BLaER1 (cell line): ENCODE results near the gene ACLY.
A peak's percentile ranks its signal among the peaks of the same experiment; 100 is the strongest.

Source experiments
- H3K27ac ChIP-seq: shearing (Covaris generic); formaldehyde crosslinking; 2 replicates; pipeline ENCODE4 v1.8.1; 2022
- H3K27me3 ChIP-seq: shearing (Covaris generic); formaldehyde crosslinking; 2 replicates; pipeline ENCODE4 v1.8.1; 2022
- H3K36me3 ChIP-seq: shearing (Covaris generic); formaldehyde crosslinking; 2 replicates; pipeline ENCODE4 v1.8.1; 2022
- H3K4me1 ChIP-seq: shearing (Covaris generic); formaldehyde crosslinking; 2 replicates; pipeline ENCODE4 v1.8.1; 2022
- H3K4me2 ChIP-seq: shearing (Covaris generic); formaldehyde crosslinking; 2 replicates; pipeline ENCODE4 v1.8.1; 2022
- H3K4me3 ChIP-seq: shearing (Covaris generic); formaldehyde crosslinking; 2 replicates; pipeline ENCODE4 v1.8.1; 2022
- H3K9ac ChIP-seq: shearing (Covaris generic); formaldehyde crosslinking; 2 replicates; pipeline ENCODE4 v1.8.1; 2022
- H3K9me3 ChIP-seq: shearing (Covaris generic); formaldehyde crosslinking; 2 replicates; pipeline ENCODE4 v1.8.1; 2022
- H4K20me1 ChIP-seq: shearing (Covaris generic); formaldehyde crosslinking; 2 replicates; pipeline ENCODE4 v1.8.1; 2022
- Cebpa-rat ChIP-seq: shearing (Covaris generic); IDR thresholded peaks from 2 replicates; pipeline ENCODE4 v1.8.1; 2022

The ACLY gene

DNA sequence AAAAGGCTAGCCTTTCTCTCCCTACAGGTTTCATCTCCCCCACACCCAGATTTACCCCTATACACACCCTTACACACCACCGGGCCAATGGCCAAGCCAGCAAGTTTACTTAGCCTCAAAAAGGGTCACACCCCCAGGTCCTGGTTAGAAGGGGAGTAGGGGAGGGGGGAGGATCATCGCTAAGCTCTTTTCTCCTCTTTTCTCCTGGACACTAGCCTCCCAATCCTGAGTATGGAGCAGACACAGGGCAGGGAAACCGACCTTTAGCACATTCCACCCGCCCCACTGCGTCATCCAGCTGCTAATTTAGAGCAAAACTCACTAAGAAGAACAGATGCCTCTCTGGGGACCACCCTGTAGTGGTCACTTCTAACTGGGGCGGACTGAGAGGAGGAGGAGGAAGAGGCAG is 4.4 kb downstream of the ACLY start:
- peak overlapping the region; percentile 56; the same call in 1 of the 2 replicates for H3K9ac ChIP-seq
- peak overlapping the region; percentile 90; the same call in 1 of the 2 replicates for H3K4me2 ChIP-seq
- no peak for TF ChIP-seq Cebpa-rat
- H3K4me1 ChIP-seq, result peaks cover 44% of the 10 kb centered on the region
- no peak overlapping the region for H3K27ac ChIP-seq
- H3K9me3 ChIP-seq, result no peaks in the 10 kb centered on the region
- peaks cover 73% of the 10 kb centered on the region for H3K36me3 ChIP-seq
- no peak overlapping the region for H3K4me3 ChIP-seq
- H3K27me3 ChIP-seq, result no peaks in the 10 kb centered on the region
- H4K20me1 ChIP-seq, result peaks cover 91% of the 10 kb centered on the region

- Histone ChIP-seq H3K36me3 (peaks cover 79% of the 10 kb centered on the region), H3K27me3 (no peaks in the 10 kb centered on the region), H3K27ac (no peak overlapping the region), H3K9ac (peak overlapping the region; percentile 56; the same call in 1 of the 2 replicates), H3K4me1 (peaks cover 43% of the 10 kb centered on the region), H3K4me3 (no peak overlapping the region), H3K9me3 (no peaks in the 10 kb centered on the region), H4K20me1 (peaks cover 96% of the 10 kb centered on the region), H3K4me2 (no peak overlapping the region)
- TF ChIP-seq Cebpa-rat, result no peak
Observed at GRCh38 chr17:41913798-41914197, 5.0 kb downstream of the ACLY start.

DNA sequence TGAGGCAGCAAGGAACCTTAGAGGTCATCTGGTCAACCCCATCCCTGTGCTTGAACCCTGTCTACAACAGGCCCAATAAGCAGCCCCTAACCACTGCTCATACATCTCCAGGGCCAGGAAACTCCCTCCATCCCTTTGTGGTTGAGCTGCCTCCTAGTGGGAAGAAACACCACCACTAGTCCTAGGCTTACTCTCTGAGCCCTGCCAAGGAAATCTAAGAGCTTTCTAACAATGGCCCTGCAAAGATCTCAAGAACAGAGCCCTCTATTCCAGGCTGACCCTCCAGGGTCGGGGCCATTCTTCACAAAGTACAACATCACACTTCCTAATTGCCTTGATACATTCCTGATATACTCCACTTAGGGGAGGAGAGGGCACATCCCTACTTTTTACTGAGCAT is 5.8 kb downstream of the ACLY start:
- peaks cover 100% of the 10 kb centered on the region for H4K20me1 ChIP-seq
- peaks cover 42% of the 10 kb centered on the region for H3K4me1 ChIP-seq
- no peak for TF ChIP-seq Cebpa-rat
- H3K9me3 ChIP-seq, result no peaks in the 10 kb centered on the region
- peaks cover 87% of the 10 kb centered on the region for H3K36me3 ChIP-seq
- H3K4me2 ChIP-seq, result no peak overlapping the region
- H3K9ac ChIP-seq, result no peak overlapping the region
- H3K27me3 ChIP-seq, result no peaks in the 10 kb centered on the region
- H3K27ac ChIP-seq, result no peak overlapping the region
- no peak overlapping the region for H3K4me3 ChIP-seq

GRCh38 chr17:41910701-41911391 is 7.9 kb downstream of the ACLY start:
- Histone ChIP-seq H4K20me1 (peaks cover 99% of the 10 kb centered on the region), H3K4me2 (no peak overlapping the region), H3K9ac (no peak overlapping the region), H3K4me1 (peaks cover 22% of the 10 kb centered on the region), H3K27ac (no peak overlapping the region), H3K4me3 (no peak overlapping the region), H3K27me3 (no peaks in the 10 kb centered on the region), H3K9me3 (no peaks in the 10 kb centered on the region), H3K36me3 (peaks cover 99% of the 10 kb centered on the region)
- no peak for TF ChIP-seq Cebpa-rat

- H3K27me3 ChIP-seq, result no peaks in the 10 kb centered on the region
- no peak overlapping the region for H3K9ac ChIP-seq
- peaks cover 97% of the 10 kb centered on the region for H4K20me1 ChIP-seq
- TF ChIP-seq Cebpa-rat, result no peak
- H3K36me3 ChIP-seq, result peaks cover 100% of the 10 kb centered on the region
- H3K27ac ChIP-seq, result no peak overlapping the region
- no peaks in the 10 kb centered on the region for H3K9me3 ChIP-seq
- H3K4me3 ChIP-seq, result no peak overlapping the region
- no peak overlapping the region for H3K4me2 ChIP-seq
- H3K4me1 ChIP-seq, result peaks cover 4% of the 10 kb centered on the region
Observed at GRCh38 chr17:41909088-41909487, 9.7 kb downstream of the ACLY start.

DNA sequence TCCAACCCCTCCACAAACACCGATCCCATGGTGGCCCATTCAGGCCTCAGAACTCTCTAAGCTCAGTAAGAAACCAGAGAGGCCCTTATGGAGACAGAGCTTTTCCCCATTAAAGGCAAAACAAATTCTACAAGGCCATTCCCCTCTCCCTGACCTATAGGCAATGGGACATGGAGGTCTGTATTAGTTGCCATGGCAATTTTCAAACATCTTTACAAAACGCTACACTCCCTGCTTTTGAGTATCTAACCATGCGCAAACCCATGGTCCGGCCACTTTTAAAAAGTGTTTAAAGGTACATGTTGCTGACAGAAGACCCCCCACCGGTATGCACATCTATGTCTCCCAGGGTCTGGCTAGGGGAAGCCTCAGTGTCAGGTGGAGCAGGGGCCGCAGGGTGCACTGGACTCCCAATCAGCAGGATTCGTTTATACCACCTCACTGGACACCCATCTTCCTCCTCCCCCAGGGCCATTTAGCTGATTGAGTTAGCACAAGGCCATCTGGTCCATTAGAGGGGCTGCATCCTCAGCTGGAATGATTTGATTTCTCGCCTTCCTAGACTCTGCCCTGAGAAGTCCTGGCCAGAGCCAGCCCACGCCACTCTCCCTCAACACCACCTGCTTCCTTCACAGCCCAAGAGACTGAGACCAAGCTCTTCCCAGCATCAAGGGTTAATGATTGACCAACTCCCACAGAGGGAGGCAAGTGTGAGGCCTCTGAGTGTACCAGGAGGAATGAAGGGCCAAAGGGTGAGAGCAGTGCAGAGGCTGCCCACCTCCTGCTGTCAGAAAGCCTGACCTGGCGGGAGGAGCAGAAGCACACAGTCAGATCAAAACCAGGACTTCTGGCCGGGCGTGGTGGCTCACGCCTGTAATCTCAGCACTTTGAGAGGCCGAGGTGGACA is 10.9 kb downstream of the ACLY start:
- no peaks in the 10 kb centered on the region for H3K27me3 ChIP-seq
- H3K9ac ChIP-seq, result no peak overlapping the region
- no peak overlapping the region for H3K4me3 ChIP-seq
- no peaks in the 10 kb centered on the region for H3K4me1 ChIP-seq
- H4K20me1 ChIP-seq, result peaks cover 85% of the 10 kb centered on the region
- H3K4me2 ChIP-seq, result no peak overlapping the region
- TF ChIP-seq Cebpa-rat, result no peak
- no peaks in the 10 kb centered on the region for H3K9me3 ChIP-seq
- H3K36me3 ChIP-seq, result peaks cover 98% of the 10 kb centered on the region
- no peak overlapping the region for H3K27ac ChIP-seq

DNA sequence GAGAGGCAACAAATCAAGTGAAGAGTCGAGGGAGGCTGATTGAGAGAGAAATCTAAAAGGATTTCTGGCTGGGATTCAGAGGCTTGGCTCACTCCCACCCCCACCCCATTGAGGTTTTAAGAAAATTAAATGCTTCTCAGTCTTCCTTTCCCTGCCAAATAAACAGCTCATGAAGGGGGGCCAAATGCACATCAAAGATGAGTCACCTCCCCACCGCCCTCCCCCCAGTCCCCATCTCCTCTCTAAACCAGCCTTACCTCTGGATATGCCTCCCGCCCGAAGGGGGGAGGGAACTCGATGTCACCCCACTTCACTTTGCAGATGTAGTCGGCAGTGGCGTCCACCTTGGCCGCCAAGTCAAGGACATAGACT is 11.6 kb downstream of the ACLY start:
- H3K9me3 ChIP-seq, result no peaks in the 10 kb centered on the region
- no peaks in the 10 kb centered on the region for H3K4me1 ChIP-seq
- H3K4me2 ChIP-seq, result no peak overlapping the region
- no peak overlapping the region for H3K4me3 ChIP-seq
- H3K27me3 ChIP-seq, result no peaks in the 10 kb centered on the region
- H3K36me3 ChIP-seq, result peaks cover 98% of the 10 kb centered on the region
- no peak for TF ChIP-seq Cebpa-rat
- H3K9ac ChIP-seq, result no peak overlapping the region
- no peak overlapping the region for H3K27ac ChIP-seq
- peaks cover 80% of the 10 kb centered on the region for H4K20me1 ChIP-seq

DNA sequence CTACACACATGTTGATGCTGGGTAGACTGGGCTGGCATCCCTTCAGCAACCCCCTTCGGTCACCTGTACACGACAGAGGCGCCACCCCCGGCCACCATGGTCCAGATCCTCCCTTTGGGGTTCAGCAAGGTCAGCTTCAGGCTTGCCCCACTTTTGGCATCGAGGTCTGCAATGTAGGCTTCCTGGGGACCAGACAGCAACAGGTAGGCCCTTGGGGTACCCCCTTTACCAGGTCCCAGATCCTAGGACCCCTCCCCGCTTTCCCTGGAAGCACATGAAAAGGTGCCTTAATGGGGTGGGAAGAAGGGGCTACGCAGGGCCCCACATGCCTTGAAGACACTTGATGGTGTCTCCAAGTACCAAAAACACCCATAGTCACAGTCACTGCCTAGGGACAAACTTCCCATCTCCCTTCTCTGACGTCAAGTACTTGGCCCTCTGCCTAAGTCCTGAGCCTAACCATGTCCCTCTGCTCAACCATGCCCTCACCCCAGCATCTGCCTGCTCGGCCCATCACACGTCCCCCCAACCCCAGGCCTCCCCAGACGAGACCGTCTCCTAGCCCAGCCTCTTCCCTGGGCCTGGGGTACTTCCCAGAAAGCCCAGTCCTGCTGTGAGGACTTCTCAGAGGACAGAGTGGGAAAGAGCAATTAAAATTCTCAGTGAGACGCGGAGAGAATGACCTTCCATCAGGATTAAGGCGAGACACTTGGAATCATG is 12.1 kb downstream of the ACLY start:
- H4K20me1 ChIP-seq, result peaks cover 76% of the 10 kb centered on the region
- no peak overlapping the region for H3K4me2 ChIP-seq
- H3K4me1 ChIP-seq, result no peaks in the 10 kb centered on the region
- no peak overlapping the region for H3K9ac ChIP-seq
- no peak overlapping the region for H3K27ac ChIP-seq
- H3K4me3 ChIP-seq, result no peak overlapping the region
- no peak for TF ChIP-seq Cebpa-rat
- H3K36me3 ChIP-seq, result peaks cover 98% of the 10 kb centered on the region
- no peaks in the 10 kb centered on the region for H3K9me3 ChIP-seq
- H3K27me3 ChIP-seq, result no peaks in the 10 kb centered on the region

GRCh38 chr17:41905172-41905571 is 13.6 kb downstream of the ACLY start:
- peaks cover 98% of the 10 kb centered on the region for H3K36me3 ChIP-seq
- H3K9ac ChIP-seq, result no peak overlapping the region
- H4K20me1 ChIP-seq, result peaks cover 62% of the 10 kb centered on the region
- H3K27me3 ChIP-seq, result no peaks in the 10 kb centered on the region
- no peaks in the 10 kb centered on the region for H3K9me3 ChIP-seq
- no peak overlapping the region for H3K4me2 ChIP-seq
- H3K4me3 ChIP-seq, result no peak overlapping the region
- TF ChIP-seq Cebpa-rat, result no peak
- no peak overlapping the region for H3K27ac ChIP-seq
- H3K4me1 ChIP-seq, result no peaks in the 10 kb centered on the region
